Measurements from ENCODE around the gene ZBTB49.

The ZBTB49 gene

GRCh38 chr4:4358093-4358854 is 68.2 kb downstream of the ZBTB49 start:
- no peak; the same call in 1 of the 2 replicates for TF ChIP-seq CTCF (conservative IDR thresholded peaks at IDR 0.05)
- H3K27ac ChIP-seq = no peak overlapping the region

DNA sequence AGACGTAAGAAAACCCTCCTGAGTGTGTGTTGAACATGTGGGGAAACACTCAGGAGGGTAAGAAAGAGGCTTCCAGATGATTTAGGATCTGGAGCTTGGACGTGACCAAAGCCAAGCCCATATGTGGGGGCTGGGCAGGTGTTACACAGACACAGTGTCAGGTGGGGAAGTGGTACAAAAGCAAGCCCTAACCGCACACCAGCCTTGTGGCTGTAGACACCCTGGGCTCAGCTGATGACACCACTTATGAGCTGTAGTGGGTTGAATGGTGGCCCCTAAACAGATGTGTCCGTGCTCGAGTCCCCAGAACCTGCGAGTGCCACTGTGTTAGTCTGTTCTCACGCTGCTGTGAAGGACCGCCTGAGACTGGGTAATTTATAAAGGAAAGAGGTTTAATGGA is 71.8 kb downstream of the ZBTB49 start:
- no peak overlapping the region for H3K27ac ChIP-seq
- TF ChIP-seq CTCF (conservative IDR thresholded peaks at IDR 0.05) = no peak

DNA sequence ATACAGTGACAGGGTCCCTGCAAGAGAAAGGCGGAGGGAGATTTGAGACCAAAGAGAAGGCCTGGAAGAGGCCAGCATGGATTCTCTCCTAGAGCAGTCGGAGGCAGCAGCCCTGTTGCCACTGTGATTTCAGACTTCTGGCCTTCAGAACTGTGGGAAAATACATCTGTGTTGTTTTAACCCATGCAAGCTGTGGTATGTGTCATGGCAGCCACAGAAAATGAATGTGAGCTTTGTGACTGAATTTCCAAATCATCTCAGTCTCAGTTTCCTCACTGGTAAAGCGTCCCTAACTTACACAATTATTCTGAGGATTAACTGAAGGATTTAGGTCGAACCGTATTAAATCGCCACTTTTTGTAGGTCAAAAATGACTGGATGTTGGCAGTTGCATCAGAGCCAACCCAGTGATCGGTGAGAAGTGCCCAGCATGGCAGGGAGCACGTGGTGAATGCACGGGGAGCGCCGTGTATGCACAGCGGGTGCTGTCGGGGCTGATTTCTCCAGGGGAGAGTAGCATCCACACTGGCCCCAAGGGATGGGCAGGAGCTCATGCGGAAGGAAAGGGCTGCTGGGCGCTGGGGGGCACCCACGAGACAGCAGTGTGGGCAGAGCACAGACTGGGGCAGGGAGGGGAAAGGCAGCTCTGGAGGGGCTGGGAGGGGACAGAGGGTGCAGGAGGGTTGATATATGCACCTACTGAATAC is 73.1 kb downstream of the ZBTB49 start:
- no peak for TF ChIP-seq CTCF (conservative IDR thresholded peaks at IDR 0.05)
- no peak overlapping the region for H3K27ac ChIP-seq

DNA sequence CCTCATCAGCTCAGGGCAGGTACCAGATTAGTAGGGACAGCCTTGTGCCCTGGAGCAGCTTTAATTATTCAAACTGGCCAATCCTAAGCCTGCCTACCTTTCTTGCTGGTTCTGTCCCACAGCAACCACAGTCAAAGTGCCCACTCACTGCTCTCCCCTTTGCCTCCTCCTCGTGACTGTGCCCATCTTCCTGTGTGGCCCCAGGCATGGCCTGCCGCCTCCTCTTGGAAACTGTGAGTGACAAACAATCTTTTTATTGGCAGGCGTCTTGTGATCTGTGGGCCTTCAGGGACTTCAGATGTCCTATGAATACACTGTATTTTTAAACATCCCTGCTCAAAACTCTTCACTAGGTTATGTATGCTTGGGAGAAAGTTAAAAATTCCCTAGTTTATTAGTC is 74.0 kb downstream of the ZBTB49 start:
- H3K27ac ChIP-seq = no peak overlapping the region
- no peak for TF ChIP-seq CTCF (conservative IDR thresholded peaks at IDR 0.05)

DNA sequence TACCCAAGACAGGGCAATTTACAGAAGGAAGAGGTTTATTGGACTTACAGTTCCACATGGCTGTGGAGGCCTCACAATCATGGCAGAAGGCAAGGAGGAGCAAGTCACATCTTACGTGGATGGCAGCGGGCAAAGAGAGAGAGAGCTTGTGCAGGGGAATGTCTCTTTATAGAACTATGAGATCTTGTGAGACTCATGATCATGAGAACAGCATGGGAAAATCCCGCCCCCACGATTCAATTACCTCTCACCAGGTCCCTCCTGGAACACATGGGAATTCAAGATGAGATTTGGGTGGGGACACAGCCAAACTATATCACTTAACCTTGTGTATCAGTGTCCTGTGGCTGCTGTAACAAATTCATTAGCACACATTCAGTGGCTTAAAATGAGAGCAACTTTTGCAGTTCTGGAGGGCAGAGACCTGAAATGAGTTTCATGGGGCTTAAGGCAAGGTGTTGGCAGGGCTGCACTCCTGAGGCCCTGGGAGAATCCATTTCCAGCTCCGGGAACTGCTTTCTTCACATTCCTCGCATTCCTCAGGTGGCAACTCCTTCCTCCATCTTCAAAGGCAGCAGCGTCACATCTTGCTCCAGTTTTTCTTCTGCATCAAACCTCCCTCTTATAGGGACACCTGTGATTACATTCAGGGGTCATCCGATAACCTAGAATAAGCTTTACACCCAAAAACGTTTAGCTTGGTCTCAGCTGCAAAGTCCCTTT is 74.6 kb downstream of the ZBTB49 start:
- TF ChIP-seq CTCF (conservative IDR thresholded peaks at IDR 0.05) = no peak

DNA sequence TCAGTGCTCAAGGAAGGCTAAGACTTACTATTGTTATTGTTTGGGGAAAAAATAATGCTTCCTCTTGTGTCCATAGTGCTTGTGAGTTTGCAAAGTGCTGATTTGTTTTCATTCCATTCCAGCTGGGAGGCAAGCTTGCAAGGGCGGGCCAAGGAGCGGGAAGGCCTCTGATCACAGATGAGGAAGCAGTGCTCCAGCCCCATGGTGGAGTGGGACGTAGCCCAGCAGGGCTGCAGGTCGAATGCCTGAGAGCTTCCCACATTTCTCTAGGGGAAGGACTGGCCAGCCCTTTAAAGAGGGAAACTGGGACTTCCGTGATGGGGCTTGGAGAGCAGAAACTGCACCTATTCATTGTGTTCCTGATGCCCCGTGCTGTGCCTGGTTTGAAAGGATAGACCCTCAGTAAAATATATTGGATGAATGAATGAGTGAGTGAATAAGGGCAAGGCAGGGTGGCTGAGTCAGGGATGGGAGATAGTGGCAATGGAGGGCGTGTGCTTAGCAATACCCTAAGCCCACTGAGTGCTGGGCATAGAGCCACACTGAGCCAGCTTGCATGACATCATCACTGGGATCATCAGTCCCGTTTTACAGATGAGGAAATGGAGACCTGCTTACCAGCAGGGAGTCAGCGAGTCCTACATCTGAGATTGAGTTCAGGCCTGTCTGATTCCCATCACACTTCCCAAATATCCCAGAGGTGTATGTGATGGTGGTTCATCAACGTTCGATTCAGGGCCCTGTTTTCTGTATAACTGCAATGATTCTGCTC is 78.9 kb downstream of the ZBTB49 start:
- TF ChIP-seq CTCF (conservative IDR thresholded peaks at IDR 0.05) = no peak
- no peak overlapping the region for H3K27ac ChIP-seq

More for the DNA sequence above, 74.6 kb downstream of the ZBTB49 start:
- H3K27ac ChIP-seq = no peak overlapping the region

All from VCaP (cell line).